Keratinocyte (primary cell): ENCODE measurements around the gene JAZF1.

Experiments used
- EZH2 ChIP-seq: IDR thresholded peaks from one replicate; pipeline ENCODE4 v1.6.1; 2012; ENCODE audit warnings: inconsistent platforms, mild to moderate bottlenecking, low read length, moderate library complexity
- TF ChIP-seq, protein P1 (sequence below), 3 experiments: IDR thresholded peaks in 1 of 3; conservative IDR thresholded peaks in 1 of 3; optimal IDR thresholded peaks in 1 of 3; 2 replicates in 2 of 3; 3 replicates in 1 of 3; pipeline versions ENCODE3 to v1.5.1; 2011; ENCODE audit warnings: low read length in 3 of 3, mild to moderate bottlenecking in 3 of 3, moderate library complexity in 2 of 3, control low read depth in 1 of 3, inconsistent platforms in 1 of 3; ENCODE audit not compliant: insufficient read depth in 2 of 3; ENCODE audit errors: extremely low read depth in 1 of 3

DNA sequence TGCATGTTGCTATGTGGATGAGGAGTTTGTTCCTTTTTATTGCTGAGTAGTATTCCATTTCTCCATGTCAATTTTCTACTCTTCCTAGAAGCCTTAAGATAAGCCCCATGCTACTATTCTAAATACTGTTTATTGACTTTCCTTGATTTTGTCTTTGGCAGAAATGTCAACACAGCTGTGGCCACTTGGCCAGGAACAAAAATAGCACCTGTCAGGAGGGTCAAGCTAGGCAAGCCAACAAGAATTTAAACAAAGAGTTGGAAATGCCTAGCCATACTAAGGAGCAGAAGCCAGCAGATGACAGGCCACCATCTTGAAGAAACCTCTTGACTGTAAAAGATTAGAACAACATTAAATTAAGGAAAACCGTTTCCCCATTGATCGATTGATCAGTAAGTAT, 34.7 kb downstream of the JAZF1 start:
- TF ChIP-seq, protein P1, sequence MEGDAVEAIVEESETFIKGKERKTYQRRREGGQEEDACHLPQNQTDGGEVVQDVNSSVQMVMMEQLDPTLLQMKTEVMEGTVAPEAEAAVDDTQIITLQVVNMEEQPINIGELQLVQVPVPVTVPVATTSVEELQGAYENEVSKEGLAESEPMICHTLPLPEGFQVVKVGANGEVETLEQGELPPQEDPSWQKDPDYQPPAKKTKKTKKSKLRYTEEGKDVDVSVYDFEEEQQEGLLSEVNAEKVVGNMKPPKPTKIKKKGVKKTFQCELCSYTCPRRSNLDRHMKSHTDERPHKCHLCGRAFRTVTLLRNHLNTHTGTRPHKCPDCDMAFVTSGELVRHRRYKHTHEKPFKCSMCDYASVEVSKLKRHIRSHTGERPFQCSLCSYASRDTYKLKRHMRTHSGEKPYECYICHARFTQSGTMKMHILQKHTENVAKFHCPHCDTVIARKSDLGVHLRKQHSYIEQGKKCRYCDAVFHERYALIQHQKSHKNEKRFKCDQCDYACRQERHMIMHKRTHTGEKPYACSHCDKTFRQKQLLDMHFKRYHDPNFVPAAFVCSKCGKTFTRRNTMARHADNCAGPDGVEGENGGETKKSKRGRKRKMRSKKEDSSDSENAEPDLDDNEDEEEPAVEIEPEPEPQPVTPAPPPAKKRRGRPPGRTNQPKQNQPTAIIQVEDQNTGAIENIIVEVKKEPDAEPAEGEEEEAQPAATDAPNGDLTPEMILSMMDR (optimal IDR thresholded peaks at IDR 0.05 in 1 of 3, IDR thresholded peaks at IDR 0.05 in 1 of 3, conservative IDR thresholded peaks at IDR 0.05 in 1 of 3; ENCODE audit: extremely low read depth in 1 of 3, insufficient read depth in 2 of 3, low read length in 3 of 3): no peak
- TF ChIP-seq EZH2: no peak
